Smooth muscle cell (in vitro differentiated cells): ENCODE results near the gene KERA. TPM values are rescaled to one million over a fixed set of nuclear protein-coding genes. Genes with fewer than 3 reads are reported as not detected.

Experiments
- DNase-seq: peaks from one replicate; lab custom pipeline; 2025; ENCODE audit not compliant: unreplicated experiment; lab: John Stamatoyannopoulos, UW
- H2AFZ ChIP-seq: fragments of 200-600 bp; sonication (generic); 2 replicates; pipeline ENCODE4 v1.6.0; 2016; ENCODE audit warnings: antibody characterized with exemption, low read depth, mild to moderate bottlenecking
- H3F3A ChIP-seq: fragments of 200-600 bp; sonication (generic); 2 replicates; pipeline ENCODE4 v1.6.0; 2017; ENCODE audit warnings: antibody characterized with exemption, low read depth
- H3K27ac ChIP-seq: fragments of 200-600 bp; sonication (generic); 2 replicates; pipeline ENCODE4 v1.5.1; 2016; ENCODE audit warnings: low read depth, mild to moderate bottlenecking
- H3K27me3 ChIP-seq: fragments of 200-600 bp; sonication (generic); 2 replicates; pipeline ENCODE4 v1.6.1; 2016; ENCODE audit warnings: low read depth, mild to moderate bottlenecking
- H3K36me3 ChIP-seq: fragments of 200-600 bp; sonication (generic); 2 replicates; pipeline ENCODE4 v1.5.1; 2016; ENCODE audit warnings: low read depth
- H3K4me1 ChIP-seq: fragments of 200-600 bp; sonication (generic); 2 replicates; pipeline ENCODE4 v1.5.1; 2016; ENCODE audit warnings: low read depth
- H3K4me2 ChIP-seq: fragments of 200-600 bp; sonication (generic); 2 replicates; pipeline ENCODE4 v1.6.0; 2016; ENCODE audit warnings: mild to moderate bottlenecking
- H3K4me3 ChIP-seq: fragments of 200-600 bp; sonication (generic); 2 replicates; pipeline ENCODE4 v1.5.1; 2016; ENCODE audit warnings: mild to moderate bottlenecking
- H3K79me2 ChIP-seq: fragments of 200-600 bp; sonication (generic); 2 replicates; pipeline ENCODE4 v1.6.0; 2016; ENCODE audit warnings: low read depth, mild to moderate bottlenecking
- H3K9ac ChIP-seq: fragments of 200-600 bp; sonication (generic); 2 replicates; pipeline ENCODE4 v1.6.0; 2016; ENCODE audit warnings: low read depth
- H3K9me3 ChIP-seq: fragments of 200-600 bp; sonication (generic); replicated peaks from 2 replicates; pipeline ENCODE4 v1.5.1; 2016; ENCODE audit warnings: low read depth
- H4K20me1 ChIP-seq: fragments of 200-600 bp; sonication (generic); 2 replicates; pipeline ENCODE4 v1.6.0; 2016; ENCODE audit warnings: low read depth
- CTCF ChIP-seq: fragments of 200-600 bp; sonication (generic); IDR thresholded peaks from 2 replicates; pipeline ENCODE4 v1.5.1; 2017; ENCODE audit warnings: borderline replicate concordance, mild to moderate bottlenecking, antibody characterized with exemption; ENCODE audit not compliant: insufficient read depth, poor library complexity, severe bottlenecking
- WGBS: methylation state at CpG from one replicate; pipeline ENCODE4 v1.1.7; 2016; ENCODE audit warnings: low lambda C conversion rate; 5-methylcytosine and 5-hydroxymethylcytosine counted together
- polyA plus RNA-seq: library from polyadenylated mRNA; unstranded; fragments of >200 nt; fragmentation: Nextera tagmentation; extraction: Ambion mirVana; gene quantifications from 2 replicates; pipeline ENCODE4 v1.2.1, GENCODE V29; 2016
- total RNA-seq: library from RNA; depleted of rRNA; stranded (reverse); fragments of >200 nt; gene quantifications from 2 replicates; pipeline ENCODE4 v1.2.3, GENCODE V29; 2014

KERA gene
- total and polyA plus RNA-seq, 2 experiments from 2014 or later, result not detected

GRCh38 chr12:91072931-91073330, 15.1 kb upstream of the KERA start:
- H3K27me3 ChIP-seq, result no peaks in the 10 kb centered on the region
- no peaks in the 10 kb centered on the region for H3K36me3 ChIP-seq
- no peaks in the 10 kb centered on the region for H3F3A ChIP-seq
- H3K9me3 ChIP-seq, result no peaks in the 10 kb centered on the region
- H3K9ac ChIP-seq, result no peak overlapping the region
- H3K4me2 ChIP-seq, result no peak overlapping the region
- 87% methylated on average over 2 of the region's 2 CpGs for whole genome bisulfite sequencing
- DNase-seq, result no peak
- no peaks in the 10 kb centered on the region for H4K20me1 ChIP-seq
- no peak overlapping the region for H3K4me3 ChIP-seq
- H3K4me1 ChIP-seq, result no peaks in the 10 kb centered on the region
- no peak for TF ChIP-seq CTCF
- peak overlapping the region; percentile 71 for H2AFZ ChIP-seq
- no peaks in the 10 kb centered on the region for H3K79me2 ChIP-seq
- H3K27ac ChIP-seq, result no peak overlapping the region

DNA sequence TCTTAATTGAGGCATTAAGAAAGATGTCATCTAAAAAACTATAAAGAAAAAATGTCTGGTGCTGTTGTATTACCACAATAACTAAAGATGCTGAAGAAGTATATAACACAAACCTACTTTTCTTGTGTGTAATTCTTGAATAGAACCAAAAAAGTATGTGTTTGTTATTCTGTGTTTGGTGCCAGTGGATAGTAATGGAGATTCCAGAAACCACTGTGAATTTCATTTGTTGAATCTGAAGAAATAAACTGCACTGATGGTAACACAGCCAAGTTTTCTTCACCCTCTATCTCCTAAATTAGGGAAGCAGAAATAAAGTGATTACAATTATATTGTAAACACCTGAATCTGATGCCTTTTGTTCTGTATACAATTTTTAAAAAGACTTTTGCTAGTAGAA, 13.1 kb upstream of the KERA start:
- H3K9me3 ChIP-seq, result no peaks in the 10 kb centered on the region
- H3K4me2 ChIP-seq, result no peak overlapping the region
- no peaks in the 10 kb centered on the region for H3K79me2 ChIP-seq
- no peaks in the 10 kb centered on the region for H3K27me3 ChIP-seq
- H3K36me3 ChIP-seq, result no peaks in the 10 kb centered on the region
- no peak overlapping the region for H3K27ac ChIP-seq
- no peak overlapping the region for H3K4me3 ChIP-seq
- H2AFZ ChIP-seq, result peak overlapping the region; percentile 39
- H3F3A ChIP-seq, result no peaks in the 10 kb centered on the region
- DNase-seq, result no peak
- TF ChIP-seq CTCF, result no peak
- H3K9ac ChIP-seq, result no peak overlapping the region
- H3K4me1 ChIP-seq, result no peaks in the 10 kb centered on the region
- no peaks in the 10 kb centered on the region for H4K20me1 ChIP-seq

GRCh38 chr12:91065396-91065795, 7.6 kb upstream of the KERA start:
- H3K4me2 ChIP-seq, result no peak overlapping the region
- H3F3A ChIP-seq, result no peaks in the 10 kb centered on the region
- H4K20me1 ChIP-seq, result no peaks in the 10 kb centered on the region
- no peak for TF ChIP-seq CTCF
- H3K36me3 ChIP-seq, result no peaks in the 10 kb centered on the region
- H3K4me3 ChIP-seq, result no peak overlapping the region
- H3K4me1 ChIP-seq, result no peaks in the 10 kb centered on the region
- no peak overlapping the region for H3K27ac ChIP-seq
- H3K9ac ChIP-seq, result no peak overlapping the region
- no peak overlapping the region for H2AFZ ChIP-seq
- WGBS, result 94% methylated on average over 3 of the region's 3 CpGs
- no peaks in the 10 kb centered on the region for H3K27me3 ChIP-seq
- no peaks in the 10 kb centered on the region for H3K9me3 ChIP-seq
- no peaks in the 10 kb centered on the region for H3K79me2 ChIP-seq
- DNase-seq, result no peak

- H3K9me3 ChIP-seq, result no peaks in the 10 kb centered on the region
- 88% methylated on average over 3 of the region's 3 CpGs for WGBS
- no peaks in the 10 kb centered on the region for H3F3A ChIP-seq
Measured at GRCh38 chr12:91064640-91065039, 6.8 kb upstream of the KERA start.

More at GRCh38 chr12:91064640-91065039, 6.8 kb upstream of the KERA start:
- H3K27me3 ChIP-seq, result no peaks in the 10 kb centered on the region
- H3K4me2 ChIP-seq, result no peak overlapping the region
- no peak overlapping the region for H3K27ac ChIP-seq
- no peak overlapping the region for H3K9ac ChIP-seq
- H3K4me3 ChIP-seq, result no peak overlapping the region
- no peak for DNase-seq
- no peaks in the 10 kb centered on the region for H3K79me2 ChIP-seq
- no peak overlapping the region for H2AFZ ChIP-seq
- H3K36me3 ChIP-seq, result no peaks in the 10 kb centered on the region
- TF ChIP-seq CTCF, result no peak
- no peaks in the 10 kb centered on the region for H3K4me1 ChIP-seq
- no peaks in the 10 kb centered on the region for H4K20me1 ChIP-seq
